Non-pigmented ciliary epithelial cell (primary cell): Measurements from ENCODE around the gene NEDD8.
A peak's percentile ranks its signal among the peaks of the same experiment; 100 is the strongest.

Experiments used
- DNase-seq: peaks from one replicate; pipeline ENCODE4 v3.0.0-alpha.2; 2010; ENCODE audit warnings: low read depth

Gene NEDD8

GRCh38 chr14:24196071-24197055, 35.8 kb downstream of the NEDD8 start:
- DNase-seq = no peak

- DNase-seq = peak; percentile 47
Observed at GRCh38 chr14:24195186-24196070, 36.7 kb downstream of the NEDD8 start, which contains the start of gene TM9SF1. TSS of gene TM9SF1 (minus strand) at chr14:24195441. CDS start at chr14:24195019, 422 bp downstream.

GRCh38 chr14:24194873-24195185, 37.3 kb downstream of the NEDD8 start:
- no peak for DNase-seq

- no peak for DNase-seq
Observed at GRCh38 chr14:24194186-24194872, 37.8 kb downstream of the NEDD8 start.

- DNase-seq = no peak
Observed at GRCh38 chr14:24192933-24193332, 39.2 kb downstream of the NEDD8 start.

GRCh38 chr14:24190416-24190815, 41.8 kb downstream of the NEDD8 start:
- no peak for DNase-seq

- DNase-seq = no peak
Observed at GRCh38 chr14:24189460-24189859, 42.7 kb downstream of the NEDD8 start.

- DNase-seq = no peak
Observed at GRCh38 chr14:24189059-24189375, 43.1 kb downstream of the NEDD8 start.

- peak; percentile 92 for DNase-seq
Observed at GRCh38 chr14:24188251-24189058, 43.7 kb downstream of the NEDD8 start, which contains the start of gene IPO4. TSS of gene IPO4 (minus strand) at chr14:24188816. CDS start at chr14:24188787, 29 bp downstream.

- no peak for DNase-seq
Observed at GRCh38 chr14:24187539-24187915, 44.6 kb downstream of the NEDD8 start.

GRCh38 chr14:24186831-24187538, 45.2 kb downstream of the NEDD8 start:
- no peak for DNase-seq

GRCh38 chr14:24185741-24186140, 46.4 kb downstream of the NEDD8 start:
- DNase-seq = no peak

GRCh38 chr14:24185026-24185425, 47.1 kb downstream of the NEDD8 start:
- no peak for DNase-seq

- no peak for DNase-seq
Observed at GRCh38 chr14:24184104-24184970, 47.8 kb downstream of the NEDD8 start.

- DNase-seq = no peak
Observed at GRCh38 chr14:24183014-24183481, 49.1 kb downstream of the NEDD8 start.

GRCh38 chr14:24182110-24182882, 49.9 kb downstream of the NEDD8 start:
- DNase-seq = no peak

GRCh38 chr14:24181371-24182077, 50.6 kb downstream of the NEDD8 start:
- DNase-seq = no peak
